Measurements from ENCODE around the gene UTP4.

- no peak for TF ChIP-seq CTCF (IDR thresholded peaks at IDR 0.05)
- no peak for TF ChIP-seq POLR2A (IDR thresholded peaks at IDR 0.05)
These were observed 61.4 kb downstream of the UTP4 start for GRCh38 chr16:69193855-69194254.
